Activated naive CD4-positive, alpha-beta T cell treated with anti-CD3 and anti-CD28 coated beads, Interleukin-2, amount 50 U/mL, for 24 hours (primary cell): ENCODE measurements around the gene UFD1.
A peak's percentile ranks its signal among the peaks of the same experiment; 100 is the strongest.
"Not testable (repeated sequence)": the region's sequence is repeated elsewhere in the genome, so short reads cannot be mapped to it uniquely, and the experiment has no call there.

Experiments
- H3K27ac Mint-ChIP-seq: one replicate; pipeline ENCODE4 v1.8.0; 2021; ENCODE audit warnings: mild to moderate bottlenecking, mixed read lengths
- H3K27me3 Mint-ChIP-seq: one replicate; pipeline ENCODE4 v1.8.0; 2021; ENCODE audit warnings: mixed read lengths
- H3K36me3 Mint-ChIP-seq: one replicate; pipeline ENCODE4 v1.8.0; 2021; ENCODE audit warnings: mixed read lengths
- H3K4me1 Mint-ChIP-seq: one replicate; pipeline ENCODE4 v1.8.0; 2021; ENCODE audit warnings: mixed read lengths
- H3K4me3 Mint-ChIP-seq: one replicate; pipeline ENCODE4 v1.8.0; 2021; ENCODE audit warnings: mild to moderate bottlenecking, mixed read lengths
- H3K9me3 Mint-ChIP-seq: one replicate; pipeline ENCODE4 v1.8.0; 2021; ENCODE audit warnings: mixed read lengths

Gene UFD1

DNA sequence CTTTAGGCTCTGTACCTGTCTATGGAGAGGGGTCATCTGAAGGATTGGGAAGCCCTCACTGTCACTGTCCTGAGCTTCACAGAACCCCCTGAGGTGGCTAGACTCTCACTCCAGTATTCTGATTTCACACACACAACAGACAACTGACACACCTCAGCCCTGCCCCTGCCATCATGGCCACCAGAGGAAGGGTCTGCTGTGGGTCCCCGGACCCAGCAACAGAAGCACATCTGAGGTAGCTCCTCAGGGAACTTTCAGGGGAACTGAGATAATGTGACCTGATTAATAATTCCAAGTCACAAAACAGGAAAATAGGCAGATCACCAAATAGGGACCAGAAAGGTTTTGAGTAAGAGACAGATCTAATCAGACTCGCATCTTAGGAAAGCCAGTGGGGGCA, 24.0 kb downstream of the UFD1 start:
- H3K36me3 Mint-ChIP-seq: peaks cover 15% of the 10 kb centered on the region
- no peaks in the 10 kb centered on the region for H3K9me3 Mint-ChIP-seq
- no peak overlapping the region for H3K4me3 Mint-ChIP-seq
- no peaks in the 10 kb centered on the region for H3K27me3 Mint-ChIP-seq
- H3K4me1 Mint-ChIP-seq: peaks cover 5% of the 10 kb centered on the region
- no peak overlapping the region for H3K27ac Mint-ChIP-seq

DNA sequence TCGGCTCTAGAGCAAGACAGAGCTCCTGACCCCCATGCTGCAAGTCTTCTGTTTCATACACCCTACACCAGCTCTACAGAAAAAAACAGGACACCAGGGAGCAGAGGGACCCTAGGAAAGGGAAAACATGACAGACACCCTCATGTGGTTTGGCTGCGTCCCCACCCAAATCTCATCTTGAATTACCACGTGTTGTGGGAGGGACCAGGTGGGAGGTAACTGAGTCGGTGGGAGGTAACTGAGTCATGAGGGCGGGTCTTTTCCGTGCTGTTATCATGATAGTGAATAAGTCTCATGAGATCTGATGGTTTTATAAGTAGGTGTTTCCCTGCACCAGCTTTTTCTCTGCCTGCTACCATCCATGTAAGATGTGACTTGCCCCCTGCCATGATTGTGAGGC, 24.8 kb downstream of the UFD1 start:
- H3K27ac Mint-ChIP-seq: peak overlapping the region; percentile 56
- H3K27me3 Mint-ChIP-seq: no peaks in the 10 kb centered on the region
- peaks cover 15% of the 10 kb centered on the region for H3K36me3 Mint-ChIP-seq
- H3K4me1 Mint-ChIP-seq: peaks cover 5% of the 10 kb centered on the region
- H3K4me3 Mint-ChIP-seq: no peak overlapping the region
- H3K9me3 Mint-ChIP-seq: no peaks in the 10 kb centered on the region

DNA sequence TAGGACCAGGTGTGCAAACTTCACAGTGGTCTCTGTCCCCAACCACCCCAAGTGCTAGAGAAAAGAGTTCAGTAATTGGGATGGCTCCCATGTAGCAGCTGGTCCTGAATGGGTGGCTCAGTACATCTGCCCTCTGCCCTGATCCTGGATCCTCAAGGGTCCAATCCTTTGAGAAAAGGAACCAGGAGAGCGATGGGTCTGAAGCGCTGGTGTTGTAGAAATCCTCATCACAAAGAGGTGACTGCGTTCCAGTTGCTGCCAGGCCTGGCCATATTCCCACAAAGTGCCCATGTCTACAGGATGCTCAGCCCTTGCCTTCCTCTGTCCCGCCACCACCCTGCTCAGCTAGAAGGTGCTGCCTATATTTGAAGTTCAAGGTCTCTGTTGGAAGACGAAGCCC, 25.3 kb downstream of the UFD1 start:
- H3K4me1 Mint-ChIP-seq: peaks cover 6% of the 10 kb centered on the region
- H3K36me3 Mint-ChIP-seq: peaks cover 15% of the 10 kb centered on the region
- no peak overlapping the region for H3K27ac Mint-ChIP-seq
- no peak overlapping the region for H3K4me3 Mint-ChIP-seq
- H3K9me3 Mint-ChIP-seq: no peaks in the 10 kb centered on the region
- H3K27me3 Mint-ChIP-seq: no peaks in the 10 kb centered on the region

DNA sequence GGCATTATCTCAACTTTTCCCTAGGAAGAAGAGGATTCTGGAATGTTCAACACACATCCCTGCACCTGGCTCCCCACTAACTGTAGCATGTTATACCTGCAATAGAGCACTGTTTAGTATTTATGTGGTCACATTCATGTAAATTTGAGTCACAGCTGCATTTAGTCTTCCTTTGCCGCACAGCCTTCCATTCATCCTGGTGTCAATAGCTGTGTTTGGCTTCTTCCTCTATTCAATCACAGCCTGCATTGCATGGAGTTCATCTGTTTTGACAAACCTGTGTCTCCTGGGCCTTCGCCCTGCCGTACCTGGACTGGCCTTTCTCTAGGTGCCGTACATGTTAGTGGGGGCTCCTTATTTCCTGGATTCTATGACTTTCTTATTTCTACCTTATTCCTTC, 27.4 kb downstream of the UFD1 start:
- Mint-ChIP-seq H3K9me3 (no peaks in the 10 kb centered on the region), H3K27ac (no peak overlapping the region), H3K27me3 (no peaks in the 10 kb centered on the region), H3K4me1 (peaks cover 20% of the 10 kb centered on the region), H3K36me3 (peaks cover 15% of the 10 kb centered on the region), H3K4me3 (no peak overlapping the region)

DNA sequence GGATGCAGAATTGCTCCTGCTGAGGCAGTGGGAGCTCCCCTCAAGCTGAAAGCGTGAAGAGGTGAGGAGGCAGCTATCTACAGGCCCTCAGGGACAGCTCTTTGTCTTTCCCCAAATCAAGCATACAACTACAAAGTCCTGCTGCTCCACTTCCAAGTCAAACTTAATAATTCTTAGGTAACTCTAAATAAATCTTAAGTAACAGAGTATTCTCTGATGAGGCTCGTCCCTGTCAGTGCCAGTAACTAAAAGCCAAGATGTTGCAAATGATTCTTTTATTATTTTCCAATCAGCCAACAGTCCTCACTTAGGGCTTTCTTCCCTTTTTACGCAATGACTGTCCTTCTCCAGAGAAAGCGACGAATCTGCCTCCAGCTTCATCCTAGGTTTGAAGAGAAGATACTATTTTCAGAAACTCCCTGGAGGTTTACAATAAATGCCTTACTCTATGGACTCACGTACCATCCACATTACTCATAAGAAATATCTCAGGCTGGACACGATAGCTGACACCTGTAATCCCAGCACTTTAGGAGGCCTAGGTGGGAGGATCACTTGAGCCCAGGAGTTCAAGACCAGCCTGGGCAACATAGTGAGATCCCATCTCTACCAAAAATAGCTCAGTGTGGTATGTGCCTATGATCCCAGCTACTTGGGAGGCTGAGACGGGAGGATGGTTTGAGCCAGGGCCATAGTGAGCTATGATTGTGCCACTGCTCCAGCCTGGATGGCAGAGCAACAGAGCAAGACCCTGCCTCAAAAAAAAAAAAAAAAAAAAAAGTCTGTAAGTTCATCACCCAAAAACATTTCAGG, 28.4 kb downstream of the UFD1 start:
- no peaks in the 10 kb centered on the region for H3K27me3 Mint-ChIP-seq
- H3K9me3 Mint-ChIP-seq: no peaks in the 10 kb centered on the region
- H3K36me3 Mint-ChIP-seq: peaks cover 14% of the 10 kb centered on the region
- no peak overlapping the region for H3K4me3 Mint-ChIP-seq
- H3K27ac Mint-ChIP-seq: peak overlapping the region; percentile 62
- peaks cover 27% of the 10 kb centered on the region for H3K4me1 Mint-ChIP-seq

DNA sequence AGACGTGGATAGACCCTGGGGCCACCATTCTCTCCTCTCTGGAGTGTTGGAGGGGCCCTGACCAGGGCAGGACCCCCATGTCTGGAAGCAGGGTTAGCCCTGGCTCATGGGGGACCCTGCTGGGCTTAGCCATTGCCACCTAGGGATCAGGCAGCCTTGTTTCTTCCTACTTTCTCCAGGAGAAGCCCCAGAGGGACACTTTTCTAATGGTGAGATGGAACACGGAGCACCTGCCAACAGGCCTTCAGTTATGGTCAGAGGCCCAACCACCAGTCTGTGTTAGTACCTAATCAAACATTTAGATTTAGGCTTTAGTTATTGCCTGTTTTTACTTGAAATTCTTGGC, 29.6 kb downstream of the UFD1 start:
- Mint-ChIP-seq H3K27me3 (no peaks in the 10 kb centered on the region), H3K27ac (no peak overlapping the region), H3K9me3 (no peaks in the 10 kb centered on the region), H3K4me1 (peaks cover 36% of the 10 kb centered on the region), H3K4me3 (no peak overlapping the region), H3K36me3 (peaks cover 9% of the 10 kb centered on the region)

DNA sequence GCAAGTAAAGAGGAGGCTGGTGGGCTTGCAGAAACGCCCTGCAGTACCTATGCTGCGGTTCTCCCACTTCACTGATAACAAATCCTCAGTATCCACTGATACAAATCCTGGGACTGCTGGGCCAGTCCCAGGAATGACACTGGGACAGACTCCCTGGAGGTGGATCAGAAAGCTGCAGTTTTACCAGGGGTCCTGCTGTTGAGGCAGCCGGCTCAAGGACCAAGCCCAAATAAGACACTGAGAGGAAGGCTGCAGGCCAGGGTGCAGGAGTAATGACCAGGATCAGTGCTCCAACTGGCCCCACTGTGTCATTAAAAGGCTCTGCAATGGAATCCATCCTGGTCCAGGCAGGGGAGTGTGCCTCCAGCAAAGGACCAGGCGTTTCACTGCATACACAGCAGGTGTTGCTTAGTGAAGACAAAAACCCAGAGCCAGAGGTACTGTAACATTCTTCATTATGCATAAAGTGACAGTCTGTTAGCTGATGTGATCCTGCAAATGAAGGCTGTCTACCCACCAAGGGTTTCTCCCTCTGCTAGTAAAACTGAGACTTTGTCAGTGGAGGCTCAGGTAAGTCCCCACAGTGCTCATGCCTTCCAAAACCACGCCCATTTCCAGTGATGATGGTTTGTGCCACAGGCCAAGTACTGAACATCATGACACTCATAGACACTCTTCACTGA, 30.1 kb downstream of the UFD1 start:
- no peaks in the 10 kb centered on the region for H3K9me3 Mint-ChIP-seq
- H3K4me3 Mint-ChIP-seq: peak overlapping the region; percentile 45
- peaks cover 9% of the 10 kb centered on the region for H3K36me3 Mint-ChIP-seq
- H3K27me3 Mint-ChIP-seq: no peaks in the 10 kb centered on the region
- peaks cover 38% of the 10 kb centered on the region for H3K4me1 Mint-ChIP-seq
- peak overlapping the region; percentile 59 for H3K27ac Mint-ChIP-seq

DNA sequence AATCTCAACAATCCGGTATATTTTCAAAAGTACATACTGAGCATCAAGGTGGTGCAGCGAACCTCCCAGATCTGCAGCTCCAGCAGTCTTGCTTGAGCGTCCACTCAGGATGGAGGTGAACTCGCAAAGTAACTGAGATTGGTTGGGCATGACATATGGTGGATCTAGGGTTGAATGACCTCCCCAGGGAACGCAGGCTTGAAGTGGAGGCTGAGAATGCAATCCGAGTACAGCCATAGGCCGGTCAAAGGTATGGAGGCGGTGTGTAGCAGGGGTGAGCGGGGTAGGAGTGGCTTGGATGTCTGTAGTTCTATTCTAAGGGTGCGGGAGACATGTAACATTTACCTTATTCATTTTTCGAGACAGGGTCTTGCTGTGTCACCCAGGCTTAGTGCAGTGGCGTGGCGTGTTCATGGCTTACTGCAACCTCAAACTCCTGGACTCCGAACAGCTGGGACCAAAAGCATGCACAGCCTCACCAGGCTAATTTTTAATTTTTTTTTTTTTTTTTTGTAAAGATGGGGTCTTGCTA, 30.9 kb downstream of the UFD1 start:
- H3K36me3 Mint-ChIP-seq: peaks cover 9% of the 10 kb centered on the region
- peaks cover 46% of the 10 kb centered on the region for H3K4me1 Mint-ChIP-seq
- peak overlapping the region; percentile 93 for H3K4me3 Mint-ChIP-seq
- peak overlapping the region; percentile 93 for H3K27ac Mint-ChIP-seq
- no peaks in the 10 kb centered on the region for H3K9me3 Mint-ChIP-seq
- H3K27me3 Mint-ChIP-seq: no peaks in the 10 kb centered on the region

DNA sequence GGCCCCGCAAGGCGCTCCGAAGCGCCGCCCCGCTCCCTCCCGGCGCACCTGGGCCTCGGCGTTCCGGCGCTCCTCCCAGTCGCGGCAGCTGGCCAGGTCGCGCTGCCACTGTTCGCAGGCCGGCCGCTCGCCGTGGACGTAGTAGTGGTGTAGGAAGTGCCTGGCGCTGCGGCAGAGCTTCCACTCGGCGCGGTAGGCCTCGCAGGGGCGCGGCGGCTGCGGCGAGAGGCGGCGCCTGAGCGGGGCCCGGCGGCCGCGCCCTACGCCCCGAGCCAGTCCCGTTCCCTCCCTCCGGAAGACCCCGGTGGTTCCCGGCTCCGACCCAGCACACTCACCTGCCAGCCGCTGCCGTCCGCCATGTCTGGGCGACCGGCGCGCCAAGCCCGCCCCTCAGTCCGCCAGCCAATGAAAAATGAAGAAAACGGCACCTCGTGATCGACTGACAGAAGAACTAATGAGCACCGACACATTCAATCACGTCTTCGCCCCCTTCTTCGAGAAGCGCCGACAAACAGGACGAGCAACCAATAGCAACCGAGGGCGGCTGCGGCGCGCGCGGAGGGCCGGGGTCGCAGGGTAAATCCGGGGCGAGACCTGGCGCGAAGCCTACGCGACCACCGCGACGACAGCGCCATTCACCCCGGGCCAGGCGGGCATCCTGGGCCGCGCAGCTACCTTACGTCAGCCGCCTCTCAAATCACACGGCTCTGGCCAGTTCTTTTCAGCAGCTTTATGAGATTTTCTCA, 31.5 kb downstream of the UFD1 start, which contains the start of gene C22orf39:
TSS of gene C22orf39 (minus strand) at position 382 of the 746 bp plus-strand sequence. CDS start at position 359, 23 bp downstream.
- Mint-ChIP-seq H3K27me3 (no peaks in the 10 kb centered on the region), H3K4me3 (peak within 1 kb of the TSS; percentile 93), H3K4me1 (peaks cover 50% of the 10 kb centered on the region), H3K9me3 (no peaks in the 10 kb centered on the region), H3K27ac (peak within 1 kb of the TSS; percentile 93), H3K36me3 (peaks cover 9% of the 10 kb centered on the region)

DNA sequence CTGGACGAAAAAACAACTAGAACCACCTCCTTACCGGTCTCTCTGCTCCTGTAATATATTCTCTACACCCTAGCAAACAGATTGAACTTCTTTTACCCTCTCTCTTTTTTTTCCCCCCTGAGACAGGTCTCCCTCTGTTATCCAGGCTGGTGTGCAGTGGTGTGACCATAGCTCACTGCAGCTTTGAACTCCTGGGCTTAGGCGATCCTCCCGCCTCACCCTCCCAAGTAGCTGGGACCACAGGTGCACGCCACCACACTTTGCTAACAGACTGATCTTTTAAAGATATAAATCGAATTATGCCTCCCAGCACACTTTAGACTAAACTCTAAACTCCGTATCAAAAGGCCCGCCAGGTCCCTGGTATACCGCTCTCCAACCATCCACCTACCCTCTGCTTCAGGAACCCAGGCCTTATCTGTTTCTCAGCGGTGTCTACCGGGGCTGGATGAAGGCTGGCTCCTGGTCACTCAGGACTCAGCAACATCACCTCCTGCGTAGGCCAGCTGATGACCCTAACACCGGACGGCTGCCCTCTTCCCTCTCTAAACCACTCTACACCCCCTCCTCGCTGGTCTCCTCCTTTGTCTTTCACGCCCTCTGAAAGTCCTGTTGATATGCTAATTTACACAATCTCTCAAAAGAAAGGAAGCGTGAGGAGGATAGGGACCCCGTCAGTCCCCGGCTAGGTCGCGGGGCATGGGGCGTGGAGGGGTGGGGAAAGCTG, 32.2 kb downstream of the UFD1 start:
- peaks cover 8% of the 10 kb centered on the region for H3K36me3 Mint-ChIP-seq
- H3K4me3 Mint-ChIP-seq: peak overlapping the region; percentile 93
- H3K9me3 Mint-ChIP-seq: no peaks in the 10 kb centered on the region
- peaks cover 53% of the 10 kb centered on the region for H3K4me1 Mint-ChIP-seq
- no peaks in the 10 kb centered on the region for H3K27me3 Mint-ChIP-seq
- H3K27ac Mint-ChIP-seq: peak overlapping the region; percentile 57

DNA sequence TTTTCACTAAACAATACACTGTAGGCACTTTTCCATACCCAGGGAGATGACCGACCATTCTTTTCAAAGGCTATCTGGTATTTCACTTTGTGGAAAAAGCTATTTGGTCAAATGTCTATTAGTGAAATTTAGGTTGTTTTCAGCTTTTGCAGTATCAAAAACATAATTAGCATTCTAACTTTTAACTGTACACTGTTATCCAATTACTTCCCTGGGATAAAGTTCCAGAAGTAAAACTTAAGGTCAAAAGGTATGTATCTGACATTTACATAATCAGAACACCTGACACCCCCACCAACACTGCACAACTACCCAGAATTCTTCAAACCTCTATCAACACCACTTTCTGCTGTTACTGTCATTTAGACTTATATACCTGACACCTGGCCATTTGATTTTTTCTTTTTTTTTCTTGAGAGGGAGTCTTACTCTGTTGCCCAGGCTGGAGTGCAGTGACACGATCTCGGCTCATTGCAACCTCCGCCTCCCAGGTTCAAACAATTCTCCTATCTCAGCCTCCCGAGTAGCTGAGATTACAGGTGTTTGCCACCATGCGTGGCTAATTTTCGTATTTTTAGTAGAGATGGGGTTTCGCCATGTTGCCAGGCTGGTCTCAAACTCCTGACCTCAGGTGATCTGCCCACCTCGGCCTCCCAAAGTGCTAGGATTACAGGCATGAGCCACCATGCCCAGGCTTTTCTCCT, 33.6 kb downstream of the UFD1 start:
- not testable (repeated sequence) for H3K27me3 Mint-ChIP-seq, H3K36me3 Mint-ChIP-seq, H3K9me3 Mint-ChIP-seq
- Mint-ChIP-seq H3K27ac (peak overlapping the region; percentile 53), H3K4me1 (peaks cover 53% of the 10 kb centered on the region), H3K4me3 (peak overlapping the region; percentile 53)

DNA sequence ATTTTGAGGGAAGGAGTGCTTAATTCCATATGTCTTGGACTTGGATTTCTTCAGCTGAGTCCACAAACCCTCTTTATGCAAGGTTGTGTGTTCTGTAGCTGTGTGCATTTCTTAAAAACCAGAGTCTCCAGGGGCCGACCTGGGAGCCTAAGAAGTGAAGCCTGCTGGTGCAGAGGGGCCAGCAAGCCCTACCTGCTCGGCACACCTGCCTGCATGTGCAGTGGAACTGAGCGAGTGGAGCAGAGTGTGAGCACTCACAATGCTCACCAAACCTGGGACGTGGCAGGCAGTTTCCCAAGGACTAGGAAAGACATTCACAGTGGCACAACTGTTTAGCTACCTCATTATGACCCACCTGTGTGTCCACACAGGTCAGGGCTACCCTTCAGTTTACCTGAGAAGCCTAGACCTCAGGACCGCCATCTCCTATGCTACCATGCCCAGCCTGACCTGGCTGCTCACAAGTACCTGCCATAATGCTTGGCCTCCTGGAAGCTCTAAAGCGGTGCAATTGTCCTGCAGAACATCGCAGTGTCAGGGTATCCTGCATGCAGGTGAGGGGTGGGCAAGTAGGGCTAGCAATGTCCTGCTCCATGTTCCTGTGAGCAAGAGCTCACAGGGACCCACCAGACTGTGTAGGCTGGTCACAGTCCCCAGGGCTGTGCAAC, 35.3 kb downstream of the UFD1 start:
- H3K36me3 Mint-ChIP-seq: peaks cover 6% of the 10 kb centered on the region
- no peak overlapping the region for H3K4me3 Mint-ChIP-seq
- H3K27me3 Mint-ChIP-seq: no peaks in the 10 kb centered on the region
- H3K27ac Mint-ChIP-seq: peak overlapping the region; percentile 24
- no peaks in the 10 kb centered on the region for H3K9me3 Mint-ChIP-seq
- peaks cover 52% of the 10 kb centered on the region for H3K4me1 Mint-ChIP-seq

DNA sequence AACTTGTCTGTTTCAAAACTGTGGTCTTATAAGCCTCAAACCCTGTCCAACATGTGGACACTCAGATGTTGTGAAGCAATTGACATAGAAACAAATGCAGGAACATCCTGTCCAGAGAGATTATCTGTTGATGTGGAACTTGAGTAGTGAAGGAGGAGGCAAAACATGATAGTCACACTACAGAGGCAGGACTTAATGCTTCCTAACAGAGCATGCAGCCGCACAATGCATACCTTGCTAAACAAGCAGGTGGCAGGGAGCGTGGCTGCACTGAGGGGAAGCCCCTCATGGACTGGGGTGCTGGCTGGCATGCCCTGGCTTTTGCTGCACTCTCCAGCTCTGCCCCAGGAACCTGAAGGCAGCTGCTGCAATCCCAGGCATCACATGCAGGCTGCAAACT, 36.8 kb downstream of the UFD1 start:
- peaks cover 46% of the 10 kb centered on the region for H3K4me1 Mint-ChIP-seq
- H3K27me3 Mint-ChIP-seq: no peaks in the 10 kb centered on the region
- H3K4me3 Mint-ChIP-seq: no peak overlapping the region
- H3K27ac Mint-ChIP-seq: peak overlapping the region; percentile 21
- peaks cover 10% of the 10 kb centered on the region for H3K36me3 Mint-ChIP-seq
- no peaks in the 10 kb centered on the region for H3K9me3 Mint-ChIP-seq

DNA sequence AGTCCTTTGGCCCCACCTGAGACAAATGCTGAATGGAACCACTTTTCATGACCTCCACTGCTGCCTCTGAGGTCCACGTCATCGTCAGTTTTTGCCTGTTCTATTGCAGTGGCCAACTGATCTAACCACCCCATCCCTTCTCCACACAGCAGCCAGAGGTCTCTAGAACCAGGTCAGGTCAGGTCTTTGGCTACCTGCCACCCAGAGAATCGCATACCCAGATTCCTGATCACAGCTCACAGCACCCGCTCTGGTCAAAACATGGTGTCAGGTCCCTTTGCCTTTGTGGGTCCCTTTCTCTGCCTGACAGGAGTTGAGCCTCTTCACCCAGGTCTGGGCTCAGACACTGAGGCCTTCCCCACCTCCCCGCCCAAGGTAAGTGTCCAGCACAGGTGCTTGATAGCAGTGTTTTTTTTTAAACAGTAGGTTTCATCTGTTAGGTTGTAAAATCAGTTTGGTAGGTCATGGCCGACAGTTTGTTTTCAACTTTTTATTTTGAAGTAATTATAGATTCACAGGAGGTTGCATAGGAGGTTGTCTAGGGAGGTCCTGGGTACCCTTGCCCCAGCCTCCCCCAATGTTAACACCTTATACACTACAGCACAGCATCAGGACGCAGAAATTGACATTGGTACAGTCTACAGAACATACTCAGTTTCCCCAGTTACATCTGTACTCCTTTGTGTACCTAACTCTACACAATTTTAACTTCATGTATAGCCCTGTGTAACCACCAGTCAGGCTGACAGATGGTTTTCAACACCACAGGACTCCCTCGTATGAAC, 38.4 kb downstream of the UFD1 start:
- peaks cover 7% of the 10 kb centered on the region for H3K36me3 Mint-ChIP-seq
- no peak overlapping the region for H3K4me3 Mint-ChIP-seq
- no peaks in the 10 kb centered on the region for H3K9me3 Mint-ChIP-seq
- peak overlapping the region; percentile 66 for H3K27ac Mint-ChIP-seq
- H3K4me1 Mint-ChIP-seq: peaks cover 35% of the 10 kb centered on the region
- H3K27me3 Mint-ChIP-seq: no peaks in the 10 kb centered on the region
